CD4-positive, alpha-beta T cell treated with Interleukin-4 for 4 hours (primary cell): ENCODE measurements around the gene DAO.
A peak's percentile ranks its signal among the peaks of the same experiment; 100 is the strongest.

Experiments
- DNase-seq: peaks from one replicate; pipeline ENCODE4 v3.0.0-alpha.2; 2020

The DAO gene

GRCh38 chr12:108876550-108876949, 3.3 kb upstream of the DAO start:
- DNase-seq: no peak

- DNase-seq: no peak
Observed at GRCh38 chr12:108881953-108882352, 2.1 kb downstream of the DAO start.

GRCh38 chr12:108884116-108885012, 4.5 kb downstream of the DAO start:
- DNase-seq: peak; percentile 60

- DNase-seq: no peak
Observed at GRCh38 chr12:108886873-108887629, 7.2 kb downstream of the DAO start.

GRCh38 chr12:108888031-108888430, 8.1 kb downstream of the DAO start:
- DNase-seq: no peak

- no peak for DNase-seq
Observed at GRCh38 chr12:108890208-108890607, 10.3 kb downstream of the DAO start.

- DNase-seq: no peak
Observed at GRCh38 chr12:108895220-108895802, 15.4 kb downstream of the DAO start.

- DNase-seq: no peak
Observed at GRCh38 chr12:108896336-108896735, 16.4 kb downstream of the DAO start.

- DNase-seq: no peak
Observed at GRCh38 chr12:108896817-108897216, 16.9 kb downstream of the DAO start.

GRCh38 chr12:108899145-108899544, 19.3 kb downstream of the DAO start:
- no peak for DNase-seq

- DNase-seq: no peak
Observed at GRCh38 chr12:108905725-108906124, 25.8 kb downstream of the DAO start.

- no peak for DNase-seq
Observed at GRCh38 chr12:108906971-108907370, 27.1 kb downstream of the DAO start.

GRCh38 chr12:108907839-108908351, 28.0 kb downstream of the DAO start:
- no peak for DNase-seq

- no peak for DNase-seq
Observed at GRCh38 chr12:108910336-108910735, 30.4 kb downstream of the DAO start.

- no peak for DNase-seq
Observed at GRCh38 chr12:108911915-108912314, 32.0 kb downstream of the DAO start.

GRCh38 chr12:108912361-108912760, 32.5 kb downstream of the DAO start:
- no peak for DNase-seq

GRCh38 chr12:108914121-108914531, 34.2 kb downstream of the DAO start:
- no peak for DNase-seq

- DNase-seq: no peak
Observed at GRCh38 chr12:108915632-108916133, 35.8 kb downstream of the DAO start.

GRCh38 chr12:108916336-108916735, 36.4 kb downstream of the DAO start:
- no peak for DNase-seq

- no peak for DNase-seq
Observed at GRCh38 chr12:108918206-108918605, 38.3 kb downstream of the DAO start.

GRCh38 chr12:108918960-108919642, 39.2 kb downstream of the DAO start:
- no peak for DNase-seq

GRCh38 chr12:108921946-108922345, 42.1 kb downstream of the DAO start:
- DNase-seq: no peak

GRCh38 chr12:108922918-108923317, 43.0 kb downstream of the DAO start:
- no peak for DNase-seq
